ENCODE measurements around the gene LRRK1. TPM values are rescaled to one million over a fixed set of nuclear protein-coding genes. Genes with fewer than 3 reads are reported as not detected.

LRRK1 gene
- total RNA-seq, 1 experiment from 2014 or later: 7.0 TPM

DNA sequence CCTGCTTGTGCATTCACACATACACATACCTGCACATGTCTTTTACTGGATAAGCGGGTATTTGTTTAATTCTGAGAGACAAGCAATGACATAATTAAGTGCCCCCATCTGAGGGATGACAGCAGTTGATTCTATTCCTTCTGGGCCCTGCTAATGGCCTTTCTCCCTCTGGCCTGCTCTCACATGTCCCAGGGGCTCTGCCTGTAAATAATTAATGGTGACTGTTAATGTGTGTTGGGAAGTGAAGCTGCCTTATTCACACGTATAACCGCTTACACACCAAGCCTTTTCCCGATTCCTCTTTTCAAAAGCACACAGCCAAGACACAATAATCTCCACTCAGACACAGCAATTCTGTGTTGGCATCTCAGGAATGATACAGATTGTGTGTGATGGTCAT is 47.8 kb downstream of the LRRK1 start:
- intact Hi-C loops (cut with micrococcal nuclease): no loop called here
- Histone ChIP-seq H3K4me1 (ENCODE audit: insufficient read depth, low read length) (peaks cover 10% of the 10 kb centered on the region), H3K36me3 (ENCODE audit: low read depth, low read length) (no peaks in the 10 kb centered on the region), H3K9me3 (ENCODE audit: low read length) (no peaks in the 10 kb centered on the region), H3F3A (ENCODE audit: low read length, unreplicated experiment) (no peaks in the 10 kb centered on the region), H3K9ac (ENCODE audit: low read length) (no peak overlapping the region), H3K27me3 (ENCODE audit: low read length) (no peaks in the 10 kb centered on the region), H3K79me2 (ENCODE audit: low read length) (no peaks in the 10 kb centered on the region), H3K4me3 (ENCODE audit: low read length) (no peak overlapping the region), H3K27ac (ENCODE audit: low read length) (no peak overlapping the region), H2AFZ (ENCODE audit: low read length) (no peak overlapping the region), H3K4me2 (ENCODE audit: low read length) (no peak overlapping the region), H4K20me1 (ENCODE audit: low read length) (no peaks in the 10 kb centered on the region), H3K9me2 (replicated peaks; ENCODE audit: low read length) (no peaks in the 10 kb centered on the region)
- no TSS peak for BruUV-seq (replicated peaks)
- CTCF ChIA-PET: no interaction called here
- TF ChIP-seq, protein P1, sequence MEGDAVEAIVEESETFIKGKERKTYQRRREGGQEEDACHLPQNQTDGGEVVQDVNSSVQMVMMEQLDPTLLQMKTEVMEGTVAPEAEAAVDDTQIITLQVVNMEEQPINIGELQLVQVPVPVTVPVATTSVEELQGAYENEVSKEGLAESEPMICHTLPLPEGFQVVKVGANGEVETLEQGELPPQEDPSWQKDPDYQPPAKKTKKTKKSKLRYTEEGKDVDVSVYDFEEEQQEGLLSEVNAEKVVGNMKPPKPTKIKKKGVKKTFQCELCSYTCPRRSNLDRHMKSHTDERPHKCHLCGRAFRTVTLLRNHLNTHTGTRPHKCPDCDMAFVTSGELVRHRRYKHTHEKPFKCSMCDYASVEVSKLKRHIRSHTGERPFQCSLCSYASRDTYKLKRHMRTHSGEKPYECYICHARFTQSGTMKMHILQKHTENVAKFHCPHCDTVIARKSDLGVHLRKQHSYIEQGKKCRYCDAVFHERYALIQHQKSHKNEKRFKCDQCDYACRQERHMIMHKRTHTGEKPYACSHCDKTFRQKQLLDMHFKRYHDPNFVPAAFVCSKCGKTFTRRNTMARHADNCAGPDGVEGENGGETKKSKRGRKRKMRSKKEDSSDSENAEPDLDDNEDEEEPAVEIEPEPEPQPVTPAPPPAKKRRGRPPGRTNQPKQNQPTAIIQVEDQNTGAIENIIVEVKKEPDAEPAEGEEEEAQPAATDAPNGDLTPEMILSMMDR (conservative IDR thresholded peaks at IDR 0.05; ENCODE audit: low read depth, low read length): no peak
- TF ChIP-seq EZH2phosphoT487 (IDR thresholded peaks at IDR 0.05; ENCODE audit: borderline replicate concordance, low read length) (no peak), EZH2 (IDR thresholded peaks at IDR 0.05; ENCODE audit: low read length, unreplicated experiment) (no peak)
- POLR2A ChIA-PET (ENCODE audit: unreplicated experiment): no interaction called here
- DNase-seq (no peak), ATAC-seq (no peak)

DNA sequence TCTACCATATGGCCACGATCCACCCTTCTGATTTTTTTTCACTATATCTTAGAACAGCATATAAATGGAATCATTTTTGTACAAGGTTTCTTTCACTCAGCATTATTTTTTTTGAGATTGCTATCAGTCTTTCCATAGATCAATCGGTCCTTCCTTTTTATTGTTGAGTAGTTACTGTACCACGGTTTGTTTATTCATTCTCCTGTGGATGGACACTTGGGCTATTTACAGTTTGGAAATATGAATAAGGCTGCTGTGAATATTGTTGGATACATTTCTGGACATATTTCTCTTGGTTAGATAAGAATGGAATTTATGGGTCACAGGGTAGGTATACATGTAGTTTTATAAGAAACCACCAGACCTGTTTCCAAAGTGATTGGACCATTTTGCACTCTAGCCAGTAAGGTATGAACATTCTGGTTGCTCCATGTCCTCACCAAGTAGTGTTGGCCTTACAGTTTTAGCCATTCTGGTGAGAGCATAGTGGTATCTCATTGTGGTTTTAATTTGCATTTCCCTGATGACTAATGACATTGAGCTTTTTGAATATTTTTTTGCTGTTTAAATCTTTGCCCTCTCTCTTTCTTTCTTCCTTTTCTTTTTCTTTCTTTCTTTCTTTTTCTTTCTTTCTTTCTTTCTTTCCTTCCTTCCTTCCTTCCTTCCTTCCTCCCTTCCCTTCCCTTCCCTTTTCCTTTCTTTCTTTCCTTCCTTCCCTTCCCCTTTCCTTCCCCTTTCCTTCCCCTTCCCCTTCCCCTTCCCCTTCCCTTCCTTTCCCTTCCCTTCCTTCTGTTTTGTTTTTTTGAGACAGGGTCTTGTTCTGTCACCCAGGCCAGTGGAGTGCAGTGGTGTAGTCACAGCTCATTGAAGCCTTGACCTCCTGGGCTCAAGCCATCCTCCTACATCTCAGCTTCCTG is 49.2 kb downstream of the LRRK1 start:
- ChIA-PET POLR2A (ENCODE audit: unreplicated experiment) (no interaction called here), CTCF (interaction anchor here (0.5 kb wide), 1 partner anchor 1909 kb away, joined by 11 read pairs; no protein-coding TSS in a partner anchor)
- ATAC-seq: peak; percentile 74
- Histone ChIP-seq H4K20me1 (ENCODE audit: low read length) (no peaks in the 10 kb centered on the region), H3K27ac (ENCODE audit: low read length) (no peak overlapping the region), H3K9ac (ENCODE audit: low read length) (no peak overlapping the region), H3K4me2 (ENCODE audit: low read length) (peak overlapping the region; percentile 9; the same call in 1 of the 2 replicates), H3K4me3 (ENCODE audit: low read length) (no peak overlapping the region), H3K9me2 (replicated peaks; ENCODE audit: low read length) (no peaks in the 10 kb centered on the region), H3K4me1 (ENCODE audit: insufficient read depth, low read length) (peaks cover 10% of the 10 kb centered on the region), H3K9me3 (ENCODE audit: low read length) (no peaks in the 10 kb centered on the region), H2AFZ (ENCODE audit: low read length) (no peak overlapping the region), H3K36me3 (ENCODE audit: low read depth, low read length) (no peaks in the 10 kb centered on the region), H3K79me2 (ENCODE audit: low read length) (no peaks in the 10 kb centered on the region), H3F3A (ENCODE audit: low read length, unreplicated experiment) (no peaks in the 10 kb centered on the region), H3K27me3 (ENCODE audit: low read length) (no peaks in the 10 kb centered on the region)
- BruUV-seq (replicated peaks): no TSS peak
- no peak for TF ChIP-seq EZH2phosphoT487 (IDR thresholded peaks at IDR 0.05; ENCODE audit: borderline replicate concordance, low read length)
- TF ChIP-seq, protein P1 (conservative IDR thresholded peaks at IDR 0.05; ENCODE audit: low read depth, low read length): no peak
- TF ChIP-seq EZH2 (IDR thresholded peaks at IDR 0.05; ENCODE audit: low read length, unreplicated experiment): no peak
- intact Hi-C loops (cut with micrococcal nuclease): no loop called here
- peak; percentile 53 for DNase-seq

DNA sequence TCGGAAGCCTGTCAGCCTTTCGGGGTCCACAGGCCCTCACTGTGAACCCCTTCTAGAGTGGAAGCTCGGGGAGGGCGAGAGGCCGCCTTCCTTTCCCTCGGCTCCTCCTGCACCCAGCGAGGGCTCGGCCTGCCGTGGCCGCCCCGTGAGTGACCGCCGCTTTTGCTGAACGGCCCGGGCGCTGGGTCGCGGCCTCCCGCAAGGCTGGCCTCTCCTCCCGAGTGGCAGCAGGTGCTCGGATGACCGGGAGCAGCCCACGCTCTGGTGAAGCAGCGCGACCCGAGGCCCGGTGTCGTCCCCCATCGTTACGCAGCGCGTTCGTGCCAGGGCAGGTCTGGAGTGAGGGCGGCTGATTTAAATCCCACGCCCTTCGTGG is 53.8 kb downstream of the LRRK1 start:
- H3K9me2 ChIP-seq (replicated peaks; ENCODE audit: low read length): no peaks in the 10 kb centered on the region
- TF ChIP-seq EZH2 (IDR thresholded peaks at IDR 0.05; ENCODE audit: low read length, unreplicated experiment): no peak
- no peak overlapping the region for H3K4me2 ChIP-seq (ENCODE audit: low read length)
- ATAC-seq: no peak
- BruUV-seq (replicated peaks): no TSS peak
- H3K79me2 ChIP-seq (ENCODE audit: low read length): no peaks in the 10 kb centered on the region
- H3K36me3 ChIP-seq (ENCODE audit: low read depth, low read length): no peaks in the 10 kb centered on the region
- no peaks in the 10 kb centered on the region for H4K20me1 ChIP-seq (ENCODE audit: low read length)
- H3K9ac ChIP-seq (ENCODE audit: low read length): no peak overlapping the region
- no peaks in the 10 kb centered on the region for H3K9me3 ChIP-seq (ENCODE audit: low read length)
- peaks cover 9% of the 10 kb centered on the region for H3K4me1 ChIP-seq (ENCODE audit: insufficient read depth, low read length)
- CTCF ChIA-PET: interaction anchor here (0.7 kb wide), 1 partner anchor 289 kb away, joined by 3 read pairs; no protein-coding TSS in a partner anchor
- H3K27me3 ChIP-seq (ENCODE audit: low read length): no peaks in the 10 kb centered on the region
- H3F3A ChIP-seq (ENCODE audit: low read length, unreplicated experiment): no peaks in the 10 kb centered on the region
- POLR2A ChIA-PET (ENCODE audit: unreplicated experiment): no interaction called here
- H3K27ac ChIP-seq (ENCODE audit: low read length): no peak overlapping the region
- no peak overlapping the region for H3K4me3 ChIP-seq (ENCODE audit: low read length)
- DNase-seq: no peak
- intact Hi-C loops (cut with micrococcal nuclease): no loop called here
- H2AFZ ChIP-seq (ENCODE audit: low read length): no peak overlapping the region
